Tibial artery (tissue), 4 donors: Measurements from ENCODE around the gene COX14.

Experiments used
- DNase-seq, 2 donors: peaks; one replicate each; pipeline ENCODE4 v3.0.0-alpha.2; 2019
- H3K27ac ChIP-seq, 2 donors: fragments of 200-600 bp; sonication (generic) in 1 of 2; 1 replicate in 1 of 2; 2 replicates in 1 of 2; pipeline ENCODE4 v1.5.1; 2018 to 2019; ENCODE audit warnings: mild to moderate bottlenecking in 1 of 2
- H3K27me3 ChIP-seq, 2 donors: fragments of 200-600 bp; sonication (generic) in 1 of 2; one replicate each; pipeline versions ENCODE4 v1.5.1 to v1.6.0; 2016 to 2019
- H3K36me3 ChIP-seq, 3 donors: fragments of 200-600 bp; sonication (generic) in 2 of 3; one replicate each; pipeline ENCODE4 v1.5.1; 2016 to 2019; ENCODE audit warnings: mild to moderate bottlenecking in 2 of 3
- H3K4me1 ChIP-seq, 4 donors: fragments of 200-600 bp; sonication (generic) in 2 of 4; 1 replicate in 3 of 4; 2 replicates in 1 of 4; pipeline ENCODE4 v1.5.1; 2016 to 2019
- H3K4me3 ChIP-seq, 2 donors: fragments of 200-600 bp; sonication (generic) in 1 of 2; 1 replicate in 1 of 2; 2 replicates in 1 of 2; pipeline ENCODE4 v1.5.1; 2018 to 2019; ENCODE audit warnings: mild to moderate bottlenecking in 2 of 2
- H3K9me3 ChIP-seq, 3 donors: fragments of 200-600 bp; sonication (generic) in 1 of 3; one replicate each; pipeline ENCODE4 v1.5.1; 2016 to 2019
- intact Hi-C: fragments of 100-400 bp; cut with DNase I; formaldehyde crosslinking; loops from one replicate; pipeline ENCODE4 v1.15.0; 2023; ENCODE audit warnings: low total_unique reads
- TF ChIP-seq, protein P1 (sequence below), 2 experiments: fragments of 200-600 bp in 1 of 2; fragments of 450-650 bp in 1 of 2; IDR thresholded peaks; one replicate each; pipeline ENCODE4 v1.5.1; 2017 to 2019; ENCODE audit warnings: antibody characterized with exemption in 2 of 2, mild to moderate bottlenecking in 1 of 2, moderate library complexity in 1 of 2

The COX14 gene

DNA sequence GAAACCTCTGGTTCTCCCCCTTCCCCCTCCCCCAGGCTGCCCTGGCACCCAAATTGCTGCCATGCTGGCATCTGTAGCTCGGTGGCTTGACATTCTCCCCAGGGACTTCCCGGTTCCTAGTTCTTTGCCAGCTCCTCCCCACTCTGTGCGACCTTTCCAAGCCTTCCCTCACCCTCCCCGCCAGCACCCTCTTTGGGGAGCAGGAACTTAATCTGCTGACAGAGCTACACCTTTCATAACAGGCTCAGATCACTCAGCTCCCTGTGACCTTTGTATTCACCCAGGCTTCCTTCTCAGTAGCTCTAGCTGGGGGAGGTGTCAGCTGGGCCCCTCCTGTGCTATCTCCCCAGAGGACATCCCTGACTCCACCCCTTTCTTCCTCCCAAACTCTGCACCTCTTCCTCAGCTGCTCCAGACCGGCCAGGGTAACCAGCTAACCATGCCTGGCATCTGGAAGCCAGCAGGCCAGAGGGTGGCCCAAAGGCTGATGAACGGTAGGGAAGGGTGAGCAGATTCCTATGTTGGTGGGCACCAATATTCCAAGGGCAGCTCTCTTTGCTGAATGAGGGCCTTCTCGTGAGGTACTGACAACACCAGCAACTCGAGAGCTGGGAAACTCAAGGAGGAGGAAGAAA, 1.8 kb upstream of the COX14 start:
- Histone ChIP-seq H3K9me3 (no peaks in the 10 kb centered on the region), H3K4me1 (peaks cover 0 to 48% (median 42%) of the 10 kb centered on the region in 4 donors), H3K4me3 (peak overlapping the region; percentile 14 to 41), H3K36me3 (peaks cover 0 to 1% (median 0%) of the 10 kb centered on the region in 3 donors), H3K27me3 (no peaks in the 10 kb centered on the region), H3K27ac (peak overlapping the region; percentile 97 to 99)
- TF ChIP-seq, protein P1, sequence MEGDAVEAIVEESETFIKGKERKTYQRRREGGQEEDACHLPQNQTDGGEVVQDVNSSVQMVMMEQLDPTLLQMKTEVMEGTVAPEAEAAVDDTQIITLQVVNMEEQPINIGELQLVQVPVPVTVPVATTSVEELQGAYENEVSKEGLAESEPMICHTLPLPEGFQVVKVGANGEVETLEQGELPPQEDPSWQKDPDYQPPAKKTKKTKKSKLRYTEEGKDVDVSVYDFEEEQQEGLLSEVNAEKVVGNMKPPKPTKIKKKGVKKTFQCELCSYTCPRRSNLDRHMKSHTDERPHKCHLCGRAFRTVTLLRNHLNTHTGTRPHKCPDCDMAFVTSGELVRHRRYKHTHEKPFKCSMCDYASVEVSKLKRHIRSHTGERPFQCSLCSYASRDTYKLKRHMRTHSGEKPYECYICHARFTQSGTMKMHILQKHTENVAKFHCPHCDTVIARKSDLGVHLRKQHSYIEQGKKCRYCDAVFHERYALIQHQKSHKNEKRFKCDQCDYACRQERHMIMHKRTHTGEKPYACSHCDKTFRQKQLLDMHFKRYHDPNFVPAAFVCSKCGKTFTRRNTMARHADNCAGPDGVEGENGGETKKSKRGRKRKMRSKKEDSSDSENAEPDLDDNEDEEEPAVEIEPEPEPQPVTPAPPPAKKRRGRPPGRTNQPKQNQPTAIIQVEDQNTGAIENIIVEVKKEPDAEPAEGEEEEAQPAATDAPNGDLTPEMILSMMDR (IDR thresholded peaks at IDR 0.05), result no peak
- intact Hi-C loops, result loop anchor here (2.0 to 5.0 kb wide), 2 partner anchors 25 to 57 kb away; partner anchors contain the start of genes CERS5 and SMARCD1
- peak; percentile 49 to 94 for DNase-seq

DNA sequence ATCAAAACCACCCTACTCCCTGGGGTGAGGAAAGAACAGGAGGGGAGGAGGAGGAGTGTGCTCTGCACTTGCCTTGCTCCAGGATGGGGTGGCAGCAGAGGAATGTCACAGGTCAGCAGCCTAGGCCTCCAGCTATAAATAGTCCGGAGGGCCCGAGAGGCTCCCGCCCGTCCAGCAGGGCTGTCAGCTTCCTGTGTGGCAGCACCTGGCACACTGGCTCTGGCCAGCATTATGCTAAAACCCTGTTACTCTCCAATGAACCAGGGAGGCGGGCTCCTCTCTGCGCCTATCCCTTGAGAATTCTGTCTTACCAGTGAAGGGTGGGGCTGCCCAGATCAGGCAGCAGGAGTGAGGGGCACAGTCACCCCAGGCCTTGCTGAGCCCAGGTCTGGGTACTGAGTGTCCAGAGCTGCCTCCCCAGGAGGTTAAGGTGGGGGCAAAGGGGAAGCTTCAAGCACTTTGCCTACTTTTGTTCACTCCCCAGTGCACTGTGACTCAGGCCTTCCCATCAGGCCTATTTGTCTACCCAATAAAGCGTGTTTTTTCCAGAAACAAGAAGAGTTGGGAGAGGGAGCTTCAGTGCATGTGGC, 1.2 kb upstream of the COX14 start:
- Histone ChIP-seq H3K36me3 (peaks cover 0 to 7% (median 0%) of the 10 kb centered on the region in 3 donors), H3K9me3 (no peaks in the 10 kb centered on the region), H3K27ac (peak overlapping the region; percentile 97 to 99), H3K4me3 (peak overlapping the region; percentile 38 to 41), H3K4me1 (peaks cover 0 to 52% (median 42%) of the 10 kb centered on the region in 4 donors), H3K27me3 (no peaks in the 10 kb centered on the region)
- intact Hi-C loops, result loop anchor here (2.0 to 5.0 kb wide), 2 partner anchors 26 to 56 kb away; partner anchors contain the start of genes CERS5 and SMARCD1
- TF ChIP-seq, protein P1 (IDR thresholded peaks at IDR 0.05), result peak in 1 of 2 experiments; percentile 7
- peak; percentile 67 to 93 for DNase-seq

- Histone ChIP-seq H3K9me3 (no peaks in the 10 kb centered on the region), H3K27ac (peak overlapping the region; percentile 97 to 99), H3K4me3 (peak overlapping the region; percentile 38 to 41), H3K27me3 (no peaks in the 10 kb centered on the region), H3K4me1 (peaks cover 0 to 57% (median 44%) of the 10 kb centered on the region in 4 donors), H3K36me3 (peaks cover 0 to 7% (median 0%) of the 10 kb centered on the region in 3 donors)
- intact Hi-C loops, result loop anchor here (2.0 to 5.0 kb wide), 2 partner anchors 27 to 56 kb away; partner anchors contain the start of genes CERS5 and SMARCD1
- TF ChIP-seq, protein P1 (IDR thresholded peaks at IDR 0.05), result no peak
- DNase-seq, result no peak
These were observed 692 bp upstream of the COX14 start for GRCh38 chr12:50111395-50111692.

GRCh38 chr12:50112456-50113218, 601 bp downstream of the COX14 start:
- Histone ChIP-seq H3K4me3 (peak overlapping the region; percentile 75 to 99), H3K9me3 (no peaks in the 10 kb centered on the region), H3K36me3 (peaks cover 0 to 7% (median 0%) of the 10 kb centered on the region in 3 donors), H3K27ac (peak overlapping the region; percentile 97 to 99), H3K27me3 (no peaks in the 10 kb centered on the region), H3K4me1 (peaks cover 0 to 69% (median 54%) of the 10 kb centered on the region in 4 donors)
- intact Hi-C loops, result loop anchor here (5.0 kb wide), 1 partner anchor 55 kb away; the partner anchor contains the start of gene CERS5
- TF ChIP-seq, protein P1 (IDR thresholded peaks at IDR 0.05), result no peak
- no peak for DNase-seq

DNA sequence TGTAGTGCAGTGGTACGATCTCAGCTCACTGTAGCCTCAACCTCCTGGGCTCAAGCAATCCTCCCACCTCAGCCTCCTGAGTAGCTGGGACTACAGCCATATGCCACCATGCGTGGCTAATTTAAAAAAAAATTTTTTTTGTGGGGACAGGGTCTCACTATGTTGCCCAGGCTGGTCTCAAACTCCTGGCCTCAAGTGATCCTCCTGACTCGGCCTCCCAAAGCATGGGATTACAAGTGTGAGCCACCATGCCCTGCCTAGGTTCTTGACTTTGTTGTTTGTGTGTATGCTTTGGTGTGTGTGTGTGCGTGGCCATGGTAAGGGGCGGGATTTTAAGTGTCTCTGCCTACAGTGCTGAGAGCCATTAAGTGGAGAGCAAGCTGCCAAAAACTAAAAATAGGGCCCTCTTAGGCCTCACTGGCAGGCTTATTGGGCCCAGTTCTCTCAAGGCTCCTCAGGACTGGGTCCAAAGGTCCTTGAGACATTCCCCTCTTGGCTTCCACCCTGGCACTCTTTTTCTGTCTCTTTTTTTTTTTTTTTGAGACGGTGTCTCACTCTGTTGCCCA, 5.1 kb downstream of the COX14 start:
- H3K27me3 ChIP-seq, result no peaks in the 10 kb centered on the region
- TF ChIP-seq, protein P1 (IDR thresholded peaks at IDR 0.05), result no peak
- peaks cover 0 to 58% (median 42%) of the 10 kb centered on the region in 4 donors for H3K4me1 ChIP-seq
- no peak overlapping the region for H3K4me3 ChIP-seq
- peak overlapping the region; percentile 36 to 56 for H3K27ac ChIP-seq
- peaks cover 0 to 36% (median 26%) of the 10 kb centered on the region in 3 donors for H3K36me3 ChIP-seq
- DNase-seq, result peak in 1 of 2 donors; percentile 41
- no peaks in the 10 kb centered on the region for H3K9me3 ChIP-seq
- intact Hi-C loops, result no loop called here
